ENCODE results near the gene ARHGAP24. TPM values are rescaled to one million over a fixed set of nuclear protein-coding genes. Genes with fewer than 3 reads are reported as not detected.

The ARHGAP24 gene
- total and polyA plus RNA-seq, 3 experiments from 2014 or later = not detected

DNA sequence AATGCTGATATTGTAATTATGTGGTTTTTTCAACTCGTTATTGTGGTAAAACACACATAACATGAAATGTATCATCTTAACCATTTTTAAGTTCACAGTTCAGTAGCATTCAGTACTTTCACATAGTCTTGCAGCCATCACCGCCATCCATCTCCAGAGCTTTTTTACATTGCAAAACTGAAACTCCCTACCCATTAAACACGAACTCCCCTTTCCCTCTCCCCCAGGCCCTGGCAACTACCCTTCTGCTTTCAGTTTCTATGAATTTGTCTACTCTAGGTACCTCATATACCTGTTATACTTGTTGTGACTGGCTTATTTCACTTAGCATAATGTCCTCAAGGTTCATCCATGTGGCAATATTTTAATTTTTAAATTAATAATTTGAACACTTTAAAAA, 504.3 kb downstream of the ARHGAP24 start:
- H3K9me3 Mint-ChIP-seq = peaks cover 0 to 10% (median 4%) of the 10 kb centered on the region in 5 donors
- H3K36me3 Mint-ChIP-seq = no peaks in the 10 kb centered on the region
- Histone ChIP-seq H3K9me3 (ENCODE audit: low read length) (no peaks in the 10 kb centered on the region), H3K4me1 (ENCODE audit: insufficient read depth, low read length) (no peaks in the 10 kb centered on the region), H3K36me3 (ENCODE audit: insufficient read depth, low read length) (no peaks in the 10 kb centered on the region), H3K27me3 (ENCODE audit: insufficient read depth, low read length, poor library complexity, severe bottlenecking) (no peaks in the 10 kb centered on the region), H3K27ac (ENCODE audit: low read depth, low read length) (no peak overlapping the region), H3K4me3 (ENCODE audit: low read length) (no peak overlapping the region)
- no peak overlapping the region for H3K27ac Mint-ChIP-seq
- H3K4me1 Mint-ChIP-seq = no peaks in the 10 kb centered on the region
- POLR2A ChIA-PET = no interaction called here
- CTCF ChIA-PET = no interaction called here
- DNase-seq = no peak
- no peak overlapping the region for H3K4me3 Mint-ChIP-seq
- no peaks in the 10 kb centered on the region for H3K27me3 Mint-ChIP-seq

DNA sequence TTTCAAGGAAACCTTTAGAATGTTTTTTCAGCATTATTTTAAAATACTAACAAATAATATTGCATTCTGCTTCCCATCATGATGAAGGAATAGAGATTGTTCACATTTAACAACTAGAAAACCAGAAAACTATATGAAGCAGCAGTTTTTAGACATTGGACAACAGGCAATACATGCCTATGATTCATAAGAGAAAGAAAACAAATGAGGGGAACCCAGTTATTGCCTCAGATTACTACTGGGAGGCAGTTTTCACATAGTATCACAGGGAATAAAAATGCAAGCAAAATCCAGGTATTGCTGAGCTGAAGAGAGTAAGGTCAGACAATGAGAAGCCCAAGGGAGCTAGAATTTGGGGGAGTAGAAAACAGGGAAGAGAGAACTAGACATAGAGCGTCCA, 511.3 kb downstream of the ARHGAP24 start:
- Histone ChIP-seq H3K27me3 (ENCODE audit: insufficient read depth, low read length, poor library complexity, severe bottlenecking) (no peaks in the 10 kb centered on the region), H3K4me1 (ENCODE audit: insufficient read depth, low read length) (no peaks in the 10 kb centered on the region), H3K9me3 (ENCODE audit: low read length) (no peaks in the 10 kb centered on the region), H3K4me3 (ENCODE audit: low read length) (no peak overlapping the region), H3K36me3 (ENCODE audit: insufficient read depth, low read length) (no peaks in the 10 kb centered on the region), H3K27ac (ENCODE audit: low read depth, low read length) (no peak overlapping the region)
- H3K27me3 Mint-ChIP-seq = no peaks in the 10 kb centered on the region
- no peaks in the 10 kb centered on the region for H3K4me1 Mint-ChIP-seq
- H3K9me3 Mint-ChIP-seq = peaks cover 0 to 10% (median 4%) of the 10 kb centered on the region in 5 donors
- no peaks in the 10 kb centered on the region for H3K36me3 Mint-ChIP-seq
- CTCF ChIA-PET = no interaction called here
- no peak overlapping the region for H3K4me3 Mint-ChIP-seq
- H3K27ac Mint-ChIP-seq = no peak overlapping the region
- no peak for DNase-seq
- POLR2A ChIA-PET = no interaction called here

GRCh38 chr4:85993641-85994040, 518.7 kb downstream of the ARHGAP24 start:
- Histone ChIP-seq H3K9me3 (ENCODE audit: low read length) (no peaks in the 10 kb centered on the region), H3K27me3 (ENCODE audit: insufficient read depth, low read length, poor library complexity, severe bottlenecking) (no peaks in the 10 kb centered on the region), H3K4me3 (ENCODE audit: low read length) (no peak overlapping the region), H3K27ac (ENCODE audit: low read depth, low read length) (no peak overlapping the region), H3K36me3 (ENCODE audit: insufficient read depth, low read length) (no peaks in the 10 kb centered on the region), H3K4me1 (ENCODE audit: insufficient read depth, low read length) (no peaks in the 10 kb centered on the region)
- no peak overlapping the region for H3K4me3 Mint-ChIP-seq
- H3K36me3 Mint-ChIP-seq = no peaks in the 10 kb centered on the region
- POLR2A ChIA-PET = no interaction called here
- CTCF ChIA-PET = no interaction called here
- H3K9me3 Mint-ChIP-seq = peaks cover 0 to 7% (median 0%) of the 10 kb centered on the region in 5 donors
- no peaks in the 10 kb centered on the region for H3K4me1 Mint-ChIP-seq
- H3K27ac Mint-ChIP-seq = no peak overlapping the region
- DNase-seq = no peak
- peaks cover 0 to 6% of the 10 kb centered on the region in 2 donors for H3K27me3 Mint-ChIP-seq

DNA sequence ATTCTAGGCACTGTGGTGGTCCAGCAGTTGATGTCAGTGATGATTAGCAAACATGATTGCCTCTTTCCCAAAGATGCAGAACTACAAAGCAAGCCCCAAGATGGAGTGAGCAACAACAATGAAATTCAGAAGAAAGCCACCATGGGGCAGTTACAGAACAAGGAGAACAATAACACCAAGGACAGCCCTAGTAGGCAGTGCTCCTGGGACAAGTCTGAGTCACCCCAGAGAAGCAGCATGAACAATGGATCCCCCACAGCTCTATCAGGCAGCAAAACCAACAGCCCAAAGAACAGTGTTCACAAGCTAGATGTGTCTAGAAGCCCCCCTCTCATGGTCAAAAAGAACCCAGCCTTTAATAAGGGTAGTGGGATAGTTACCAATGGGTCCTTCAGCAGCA, 519.6 kb downstream of the ARHGAP24 start:
- ChIA-PET CTCF (no interaction called here), POLR2A (no interaction called here)
- H3K27ac Mint-ChIP-seq = no peak overlapping the region
- H3K4me1 Mint-ChIP-seq = no peaks in the 10 kb centered on the region
- peaks cover 0 to 5% (median 0%) of the 10 kb centered on the region in 5 donors for H3K9me3 Mint-ChIP-seq
- H3K4me3 ChIP-seq (ENCODE audit: low read length) = no peak overlapping the region
- H3K4me3 Mint-ChIP-seq = no peak overlapping the region
- H3K27me3 Mint-ChIP-seq = peaks cover 0 to 6% of the 10 kb centered on the region in 2 donors
- no peak overlapping the region for H3K27ac ChIP-seq (ENCODE audit: low read depth, low read length)
- H3K27me3 ChIP-seq (ENCODE audit: insufficient read depth, low read length, poor library complexity, severe bottlenecking) = no peaks in the 10 kb centered on the region
- H3K9me3 ChIP-seq (ENCODE audit: low read length) = no peaks in the 10 kb centered on the region
- H3K4me1 ChIP-seq (ENCODE audit: insufficient read depth, low read length) = no peaks in the 10 kb centered on the region
- no peaks in the 10 kb centered on the region for H3K36me3 ChIP-seq (ENCODE audit: insufficient read depth, low read length)
- no peaks in the 10 kb centered on the region for H3K36me3 Mint-ChIP-seq
- no peak for DNase-seq

GRCh38 chr4:85995361-85995760, 520.4 kb downstream of the ARHGAP24 start:
- Mint-ChIP-seq H3K27me3 (peaks cover 0 to 6% of the 10 kb centered on the region in 2 donors), H3K4me3 (no peak overlapping the region), H3K4me1 (no peaks in the 10 kb centered on the region), H3K36me3 (no peaks in the 10 kb centered on the region), H3K27ac (no peak overlapping the region), H3K9me3 (peaks cover 0 to 5% (median 0%) of the 10 kb centered on the region in 5 donors)
- Histone ChIP-seq H3K4me3 (ENCODE audit: low read length) (no peak overlapping the region), H3K4me1 (ENCODE audit: insufficient read depth, low read length) (no peaks in the 10 kb centered on the region), H3K9me3 (ENCODE audit: low read length) (no peaks in the 10 kb centered on the region), H3K27me3 (ENCODE audit: insufficient read depth, low read length, poor library complexity, severe bottlenecking) (no peaks in the 10 kb centered on the region), H3K36me3 (ENCODE audit: insufficient read depth, low read length) (no peaks in the 10 kb centered on the region), H3K27ac (ENCODE audit: low read depth, low read length) (no peak overlapping the region)
- no peak for DNase-seq
- CTCF ChIA-PET = no interaction called here
- POLR2A ChIA-PET = no interaction called here

- H3K27me3 Mint-ChIP-seq = peaks cover 0 to 1% of the 10 kb centered on the region in 2 donors
- H3K9me3 ChIP-seq (ENCODE audit: low read length) = no peaks in the 10 kb centered on the region
- H3K27ac ChIP-seq (ENCODE audit: low read depth, low read length) = no peak overlapping the region
- ChIA-PET CTCF (no interaction called here), POLR2A (no interaction called here)
- H3K9me3 Mint-ChIP-seq = peaks cover 0 to 6% (median 2%) of the 10 kb centered on the region in 5 donors
- H3K27me3 ChIP-seq (ENCODE audit: insufficient read depth, low read length, poor library complexity, severe bottlenecking) = no peaks in the 10 kb centered on the region
- H3K4me3 Mint-ChIP-seq = no peak overlapping the region
- no peaks in the 10 kb centered on the region for H3K36me3 Mint-ChIP-seq
- no peak overlapping the region for H3K27ac Mint-ChIP-seq
- no peaks in the 10 kb centered on the region for H3K36me3 ChIP-seq (ENCODE audit: insufficient read depth, low read length)
- H3K4me1 ChIP-seq (ENCODE audit: insufficient read depth, low read length) = no peaks in the 10 kb centered on the region
- no peak for DNase-seq
- H3K4me1 Mint-ChIP-seq = no peaks in the 10 kb centered on the region
- no peak overlapping the region for H3K4me3 ChIP-seq (ENCODE audit: low read length)
These were observed 526.6 kb downstream of the ARHGAP24 start for GRCh38 chr4:86001591-86001990.

- no peaks in the 10 kb centered on the region for H3K36me3 ChIP-seq (ENCODE audit: insufficient read depth, low read length)
- Mint-ChIP-seq H3K4me1 (no peaks in the 10 kb centered on the region), H3K27ac (no peak overlapping the region), H3K9me3 (peaks cover 0 to 6% (median 2%) of the 10 kb centered on the region in 5 donors), H3K36me3 (no peaks in the 10 kb centered on the region), H3K4me3 (no peak overlapping the region), H3K27me3 (peaks cover 0 to 1% of the 10 kb centered on the region in 2 donors)
- H3K9me3 ChIP-seq (ENCODE audit: low read length) = no peaks in the 10 kb centered on the region
- H3K27ac ChIP-seq (ENCODE audit: low read depth, low read length) = no peak overlapping the region
- no peaks in the 10 kb centered on the region for H3K27me3 ChIP-seq (ENCODE audit: insufficient read depth, low read length, poor library complexity, severe bottlenecking)
- H3K4me3 ChIP-seq (ENCODE audit: low read length) = no peak overlapping the region
- DNase-seq = no peak
- ChIA-PET CTCF (interaction anchor here (0.7 kb wide), 1 partner anchor 11 kb away, joined by 3 read pairs; no protein-coding TSS in a partner anchor), POLR2A (no interaction called here)
- no peaks in the 10 kb centered on the region for H3K4me1 ChIP-seq (ENCODE audit: insufficient read depth, low read length)
These were observed 529.1 kb downstream of the ARHGAP24 start for GRCh38 chr4:86004030-86004429.

- Histone ChIP-seq H3K4me1 (ENCODE audit: insufficient read depth, low read length) (no peaks in the 10 kb centered on the region), H3K36me3 (ENCODE audit: insufficient read depth, low read length) (no peaks in the 10 kb centered on the region), H3K9me3 (ENCODE audit: low read length) (no peaks in the 10 kb centered on the region), H3K27me3 (ENCODE audit: insufficient read depth, low read length, poor library complexity, severe bottlenecking) (no peaks in the 10 kb centered on the region), H3K4me3 (ENCODE audit: low read length) (no peak overlapping the region), H3K27ac (ENCODE audit: low read depth, low read length) (no peak overlapping the region)
- Mint-ChIP-seq H3K4me1 (no peaks in the 10 kb centered on the region), H3K27ac (no peak overlapping the region), H3K9me3 (peaks cover 0 to 6% (median 2%) of the 10 kb centered on the region in 5 donors), H3K36me3 (no peaks in the 10 kb centered on the region), H3K27me3 (peaks cover 0 to 1% of the 10 kb centered on the region in 2 donors), H3K4me3 (no peak overlapping the region)
- ChIA-PET POLR2A (no interaction called here), CTCF (no interaction called here)
- DNase-seq = no peak
These were observed 531.1 kb downstream of the ARHGAP24 start for GRCh38 chr4:86006057-86006456.

DNA sequence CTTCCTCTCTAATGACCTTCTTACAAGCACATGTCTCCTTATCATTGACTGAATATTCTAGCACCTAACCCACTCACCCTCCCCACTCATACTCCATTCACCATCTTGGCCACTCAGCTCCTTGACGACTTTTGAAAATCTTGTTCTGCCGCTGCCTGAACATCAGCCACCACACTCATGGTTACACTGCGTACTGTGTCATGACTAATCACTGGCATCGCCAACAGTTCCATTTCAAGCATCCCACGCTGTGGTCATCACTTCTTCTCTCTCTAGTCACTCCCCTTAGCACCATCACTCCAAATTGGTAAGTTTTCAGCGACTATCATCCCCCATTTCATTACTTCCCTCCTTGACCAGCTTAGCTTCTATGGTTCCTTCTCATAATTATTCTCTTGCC, 532.1 kb downstream of the ARHGAP24 start:
- Mint-ChIP-seq H3K4me3 (no peak overlapping the region), H3K4me1 (no peaks in the 10 kb centered on the region), H3K27me3 (peaks cover 0 to 1% of the 10 kb centered on the region in 2 donors), H3K9me3 (peaks cover 0 to 4% (median 1%) of the 10 kb centered on the region in 5 donors), H3K27ac (no peak overlapping the region), H3K36me3 (no peaks in the 10 kb centered on the region)
- Histone ChIP-seq H3K4me1 (ENCODE audit: insufficient read depth, low read length) (no peaks in the 10 kb centered on the region), H3K9me3 (ENCODE audit: low read length) (no peaks in the 10 kb centered on the region), H3K36me3 (ENCODE audit: insufficient read depth, low read length) (no peaks in the 10 kb centered on the region), H3K27ac (ENCODE audit: low read depth, low read length) (no peak overlapping the region), H3K27me3 (ENCODE audit: insufficient read depth, low read length, poor library complexity, severe bottlenecking) (no peaks in the 10 kb centered on the region), H3K4me3 (ENCODE audit: low read length) (no peak overlapping the region)
- DNase-seq = no peak
- CTCF ChIA-PET = no interaction called here
- POLR2A ChIA-PET = no interaction called here
